Adrenal gland (tissue), 12 donors: ENCODE measurements around the gene STON2. TPM values are rescaled to one million over a fixed set of nuclear protein-coding genes. Genes with fewer than 3 reads are reported as not detected.

Experiments
- DNase-seq, 7 donors: peaks; one replicate each; pipeline ENCODE4 v3.0.0-alpha.2; 2019 to 2020
- H3K27ac ChIP-seq, 5 donors: fragments of 200-600 bp; sonication (generic) in 4 of 5; 1 replicate in 3 of 5; 2 replicates in 2 of 5; pipeline versions ENCODE4 v1.5.1 to v1.8.0; 2016 to 2020; ENCODE audit warnings: mild to moderate bottlenecking in 1 of 5
- H3K27me3 ChIP-seq: fragments of 200-600 bp; 2 replicates; pipeline ENCODE4 v1.8.0; 2021
- H3K36me3 ChIP-seq, 2 donors: fragments of 200-600 bp; replicated peaks in 1 of 2; 1 replicate in 1 of 2; 2 replicates in 1 of 2; pipeline versions ENCODE4 v1.5.1 to v1.8.0; 2018 to 2022
- H3K4me1 ChIP-seq, 2 donors: fragments of 200-600 bp; replicated peaks in 1 of 2; 1 replicate in 1 of 2; 2 replicates in 1 of 2; pipeline versions ENCODE4 v1.5.1 to v1.8.0; 2018 to 2021
- H3K4me3 ChIP-seq, 4 donors: fragments of 200-600 bp; sonication (generic) in 3 of 4; one replicate each; pipeline ENCODE4 v1.5.1; 2016 to 2018
- H3K9me3 ChIP-seq, 3 donors: fragments of 200-600 bp; sonication (generic) in 1 of 3; replicated peaks in 1 of 3; 1 replicate in 2 of 3; 2 replicates in 1 of 3; pipeline versions ENCODE4 v1.5.1 to v1.8.0; 2016 to 2021
- CTCF ChIP-seq, 6 experiments: fragments of 450-650 bp in 4 of 6; fragments of 200-600 bp in 2 of 6; sonication (generic) in 1 of 6; IDR thresholded peaks; 1 replicate in 5 of 6; 2 replicates in 1 of 6; pipeline versions ENCODE4 v1.5.1 to v1.8.0; 2016 to 2021; ENCODE audit warnings: antibody characterized with exemption in 6 of 6, mild to moderate bottlenecking in 2 of 6, moderate library complexity in 1 of 6
- POLR2A ChIP-seq, 2 donors: fragments of 450-650 bp; IDR thresholded peaks; one replicate each; pipeline ENCODE4 v1.6.1; 2017; ENCODE audit warnings: antibody characterized with exemption in 2 of 2, mild to moderate bottlenecking in 2 of 2, moderate library complexity in 1 of 2
- WGBS, 4 donors: extraction: QIAGEN DNeasy Blood & Tissue Kit in 2 of 4; methylation state at CpG; one replicate each; pipeline versions ENCODE4 v1.1.5 to v1.1.7; 2013 to 2017; 5-methylcytosine and 5-hydroxymethylcytosine counted together
- intact Hi-C, 2 donors: fragments of 100-400 bp; cut with DNase I; formaldehyde crosslinking; loops; one replicate each; pipeline versions ENCODE4 v1.14.1 to v1.15.0; 2022 to 2023
- polyA plus RNA-seq, 3 donors: library from polyadenylated mRNA; stranded (reverse); fragments of 200-250 nt in 2 of 3; fragments of 350-450 nt in 1 of 3; fragmentation: Illumina TruSeq in 1 of 3; extraction: RNeasy Lipid Tissue Mini Kit (QIAGEN cat#74804) in 1 of 3; gene quantifications; one replicate each; pipeline ENCODE4 v1.2.3, GENCODE V29; 2013 to 2014
- total RNA-seq, 9 donors: library from RNA; depleted of rRNA in 4 of 9; stranded (reverse); fragments of >200 nt in 4 of 9; fragments of 120-200 nt in 1 of 9; fragmentation: NEBNext Ultra II Directional in 1 of 9; extraction: Animal tissue kit (Norgen Biotek cat#: 25700) in 1 of 9; gene quantifications; one replicate each; pipeline versions ENCODE4 v1.1.0 to v1.2.4, GENCODE V29; 2013 to 2023
- donor health status: healthy with polysubstance abuse.
- donor health status: Bipolar disorder and iron deficiency.
- donor health status: DM: yes; HTN: yes; CAD: no.
- donor health status: DM: no; HTN: no; CAD: no.
- donor health status: DM: no; HTN: no; CAD: no.
- donor health status: DM: yes; HTN: yes; CAD: no.

STON2 gene
- total and polyA plus RNA-seq, 12 donors, result 0.62 to 15.4 (median 6.7) TPM

- H3K4me3 ChIP-seq, result no peak overlapping the region
- no peaks in the 10 kb centered on the region for H3K4me1 ChIP-seq
- intact Hi-C loops, result no loop called here
- 85 to 97% (median 92%) methylated on average over 4 of the region's 4 CpGs for WGBS, 4 donors
- no peak overlapping the region for H3K27ac ChIP-seq
- H3K9me3 ChIP-seq, result no peaks in the 10 kb centered on the region
- DNase-seq, result no peak
- H3K27me3 ChIP-seq, result no peaks in the 10 kb centered on the region
- TF ChIP-seq CTCF (IDR thresholded peaks at IDR 0.05) (no peak), POLR2A (IDR thresholded peaks at IDR 0.05) (no peak)
- H3K36me3 ChIP-seq, result no peaks in the 10 kb centered on the region
Measured at GRCh38 chr14:81305065-81305464, 95.1 kb downstream of the STON2 start.

- intact Hi-C loops, result no loop called here
- Histone ChIP-seq H3K4me1 (no peaks in the 10 kb centered on the region), H3K27ac (no peak overlapping the region), H3K4me3 (no peak overlapping the region), H3K27me3 (no peaks in the 10 kb centered on the region), H3K9me3 (no peaks in the 10 kb centered on the region), H3K36me3 (no peaks in the 10 kb centered on the region)
- TF ChIP-seq CTCF (IDR thresholded peaks at IDR 0.05) (no peak), POLR2A (IDR thresholded peaks at IDR 0.05) (no peak)
- WGBS, 4 donors, result 68 to 78% (median 69%) methylated on average over 5 of the region's 5 CpGs
- peak in 5 of 7 donors; percentile 12 to 63 (median 22) for DNase-seq
Measured at GRCh38 chr14:81303258-81303935, 96.7 kb downstream of the STON2 start.

DNA sequence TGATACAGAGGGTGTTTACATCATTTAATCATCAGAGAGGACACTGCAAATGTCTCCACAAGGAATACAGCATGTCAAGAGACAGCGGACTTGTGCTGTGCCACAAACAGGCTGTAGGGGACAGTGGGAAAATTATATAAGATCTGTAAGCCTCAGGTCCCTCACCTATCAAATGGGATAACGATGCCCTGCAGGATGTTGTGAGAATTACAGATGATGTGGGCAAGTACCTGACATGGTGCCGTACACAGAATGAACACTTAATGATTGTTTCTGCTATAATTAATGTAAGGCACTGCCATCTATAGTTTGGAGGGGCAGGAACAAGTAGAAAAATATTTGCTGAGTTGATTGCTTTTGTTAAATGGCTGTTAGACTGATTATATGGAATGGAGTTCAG lies 97.5 kb downstream of the STON2 start:
- no peaks in the 10 kb centered on the region for H3K4me1 ChIP-seq
- no peak for DNase-seq
- intact Hi-C loops, result no loop called here
- no peak overlapping the region for H3K27ac ChIP-seq
- H3K36me3 ChIP-seq, result no peaks in the 10 kb centered on the region
- TF ChIP-seq CTCF (IDR thresholded peaks at IDR 0.05) (no peak), POLR2A (IDR thresholded peaks at IDR 0.05) (no peak)
- 89 to 97% (median 92%) methylated on average over 3 of the region's 3 CpGs for WGBS, 4 donors
- no peaks in the 10 kb centered on the region for H3K9me3 ChIP-seq
- H3K4me3 ChIP-seq, result no peak overlapping the region
- no peaks in the 10 kb centered on the region for H3K27me3 ChIP-seq

GRCh38 chr14:81301813-81302212 lies 98.3 kb downstream of the STON2 start:
- Histone ChIP-seq H3K9me3 (no peaks in the 10 kb centered on the region), H3K27me3 (no peaks in the 10 kb centered on the region), H3K4me1 (no peaks in the 10 kb centered on the region), H3K36me3 (no peaks in the 10 kb centered on the region), H3K4me3 (no peak overlapping the region), H3K27ac (no peak overlapping the region)
- TF ChIP-seq POLR2A (IDR thresholded peaks at IDR 0.05), result no peak
- 78 to 87% (median 82%) methylated on average over 1 of the region's 1 CpG for WGBS, 4 donors
- no peak for DNase-seq
- intact Hi-C loops, result no loop called here

- Histone ChIP-seq H3K4me3 (no peak overlapping the region), H3K27ac (no peak overlapping the region), H3K9me3 (no peaks in the 10 kb centered on the region), H3K36me3 (no peaks in the 10 kb centered on the region), H3K4me1 (no peaks in the 10 kb centered on the region), H3K27me3 (no peaks in the 10 kb centered on the region)
- intact Hi-C loops, result no loop called here
- WGBS, 4 donors, result 53 to 79% (median 58%) methylated on average over 1 of the region's 1 CpG
- DNase-seq, result no peak
- TF ChIP-seq POLR2A (IDR thresholded peaks at IDR 0.05), result no peak
- TF ChIP-seq CTCF (IDR thresholded peaks at IDR 0.05), result no peak
Measured at GRCh38 chr14:81301371-81301770, 98.8 kb downstream of the STON2 start.
